ENCODE results near the gene IL1R2. TPM values are rescaled to one million over a fixed set of nuclear protein-coding genes. Genes with fewer than 3 reads are reported as not detected.
A peak's percentile ranks its signal among the peaks of the same experiment; 100 is the strongest.

IL1R2 gene
- total and polyA plus RNA-seq, 2 of the 13 experiments (the other 11 are each of a cell fraction or from before 2014, with no cell fraction given): 3.6 to 7.3 TPM

GRCh38 chr2:102027036-102027980 is 35.5 kb downstream of the IL1R2 start (continued):
- TF ChIP-seq, protein P1, sequence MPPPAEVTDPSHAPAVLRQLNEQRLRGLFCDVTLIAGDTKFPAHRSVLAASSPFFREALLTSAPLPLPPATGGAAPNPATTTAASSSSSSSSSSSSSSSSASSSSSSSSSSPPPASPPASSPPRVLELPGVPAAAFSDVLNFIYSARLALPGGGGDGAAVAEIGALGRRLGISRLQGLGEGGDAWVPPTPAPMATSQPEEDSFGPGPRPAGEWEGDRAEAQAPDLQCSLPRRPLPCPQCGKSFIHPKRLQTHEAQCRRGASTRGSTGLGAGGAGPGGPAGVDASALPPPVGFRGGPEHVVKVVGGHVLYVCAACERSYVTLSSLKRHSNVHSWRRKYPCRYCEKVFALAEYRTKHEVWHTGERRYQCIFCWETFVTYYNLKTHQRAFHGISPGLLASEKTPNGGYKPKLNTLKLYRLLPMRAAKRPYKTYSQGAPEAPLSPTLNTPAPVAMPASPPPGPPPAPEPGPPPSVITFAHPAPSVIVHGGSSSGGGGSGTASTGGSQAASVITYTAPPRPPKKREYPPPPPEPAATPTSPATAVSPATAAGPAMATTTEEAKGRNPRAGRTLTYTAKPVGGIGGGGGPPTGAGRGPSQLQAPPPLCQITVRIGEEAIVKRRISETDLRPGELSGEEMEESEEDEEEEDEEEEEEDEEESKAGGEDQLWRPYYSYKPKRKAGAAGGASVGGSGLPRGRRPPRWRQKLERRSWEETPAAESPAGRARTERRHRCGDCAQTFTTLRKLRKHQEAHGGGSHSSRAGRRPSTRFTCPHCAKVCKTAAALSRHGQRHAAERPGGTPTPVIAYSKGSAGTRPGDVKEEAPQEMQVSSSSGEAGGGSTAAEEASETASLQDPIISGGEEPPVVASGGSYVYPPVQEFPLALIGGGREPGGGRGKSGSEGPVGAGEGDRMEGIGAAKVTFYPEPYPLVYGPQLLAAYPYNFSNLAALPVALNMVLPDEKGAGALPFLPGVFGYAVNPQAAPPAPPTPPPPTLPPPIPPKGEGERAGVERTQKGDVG (CRISPR knock-in tag; IDR thresholded peaks at IDR 0.05; ENCODE audit: borderline replicate concordance): peak; percentile 41; the same call in 1 of the 2 replicates
- TF ChIP-seq FOXO1 (CRISPR knock-in tag; IDR thresholded peaks at IDR 0.05): no peak
- TF ChIP-seq RXRB (CRISPR knock-in tag; IDR thresholded peaks at IDR 0.05; ENCODE audit: borderline replicate concordance): no peak
- TF ChIP-seq CBX1 (IDR thresholded peaks at IDR 0.05; ENCODE audit: low read depth): no peak
- no peak for TF ChIP-seq ZBTB33 (CRISPR knock-in tag; IDR thresholded peaks at IDR 0.05)
- TF ChIP-seq ZNF17 (CRISPR knock-in tag; IDR thresholded peaks at IDR 0.05): no peak
- no peak for TF ChIP-seq CREM (IDR thresholded peaks at IDR 0.05)
- no peak for TF ChIP-seq CREM (CRISPR knock-in tag; IDR thresholded peaks at IDR 0.05)
- TF ChIP-seq ZNF383 (CRISPR knock-in tag; IDR thresholded peaks at IDR 0.05; ENCODE audit: borderline replicate concordance): no peak
- no peak for TF ChIP-seq ZNF142 (CRISPR knock-in tag; IDR thresholded peaks at IDR 0.05)
- TF ChIP-seq SIX4 (CRISPR knock-in tag; IDR thresholded peaks at IDR 0.05): no peak
- no peak for TF ChIP-seq EZH2 (conservative IDR thresholded peaks at IDR 0.05; ENCODE audit: low read depth, low read length)
- no peak for TF ChIP-seq SMAD1 (CRISPR knock-in tag; IDR thresholded peaks at IDR 0.05; ENCODE audit: borderline replicate concordance, low read depth)
- TF ChIP-seq TRAFD1 (CRISPR knock-in tag; IDR thresholded peaks at IDR 0.05; ENCODE audit: borderline replicate concordance): no peak
- 0 out of 2 replicates have a peak, but pooled peaks have one; percentile 17 for TF ChIP-seq SMYD3 (CRISPR knock-in tag; IDR thresholded peaks at IDR 0.05)
- TF ChIP-seq SKI (IDR thresholded peaks at IDR 0.05; ENCODE audit: partially characterized antibody): no peak
